ENCODE measurements around the gene DGCR2. TPM values are rescaled to one million over a fixed set of nuclear protein-coding genes. Genes with fewer than 3 reads are reported as not detected.

DGCR2 gene
- total and polyA plus RNA-seq, 2 of the 4 experiments (the other 2 are of a cell fraction), result 17.2 to 35.4 TPM

GRCh38 chr22:19063581-19064353 lies 58.4 kb downstream of the DGCR2 start:
- Histone ChIP-seq H3K4me1 (ENCODE audit: control insufficient read depth, insufficient read depth, low read length) (peaks cover 21% of the 10 kb centered on the region), H3K14ac (replicated peaks; ENCODE audit: low read depth, low read length) (no peak overlapping the region), H2BK5ac (ENCODE audit: low read depth, low read length, poor library complexity, severe bottlenecking) (no peak overlapping the region), H2AFZ (replicated peaks; ENCODE audit: low read length, poor library complexity) (no peak overlapping the region), H3K36me3 (ENCODE audit: control insufficient read depth, insufficient read depth, low read length) (peaks cover 27% of the 10 kb centered on the region), H3K9me1 (ENCODE audit: insufficient read depth, low read length) (peaks cover 15% of the 10 kb centered on the region), H2AK5ac (ENCODE audit: low read depth, low read length) (no peak overlapping the region), H3K9ac (ENCODE audit: low read depth, low read length) (no peak overlapping the region), H2BK20ac (ENCODE audit: low read depth, low read length) (no peak overlapping the region), H3K79me1 (ENCODE audit: low read depth in 1 of 2, low read length in 2 of 2) (peaks cover 0 to 22% of the 10 kb centered on the region in 2 experiments; a peak in 3 of 4 replicates), H3K9me3 (ENCODE audit: control insufficient read depth, insufficient read depth, low read length) (no peaks in the 10 kb centered on the region), H2AK9ac (replicated peaks; ENCODE audit: low read depth, low read length, poor library complexity) (no peak overlapping the region), H3K18ac (ENCODE audit: low read depth, low read length) (no peak overlapping the region), H2BK120ac (ENCODE audit: low read depth, low read length) (no peak overlapping the region), H3K23ac (ENCODE audit: low read depth, low read length) (no peak overlapping the region), H3K27me3 (ENCODE audit: control insufficient read depth, insufficient read depth, low read length) (no peaks in the 10 kb centered on the region), H3K4ac (ENCODE audit: low read depth, low read length) (no peak overlapping the region), H3K27ac (ENCODE audit: insufficient read depth, low read length) (no peak overlapping the region), H3K4me3 (ENCODE audit: insufficient read depth, low read depth, low read length) (no peak overlapping the region), H4K20me1 (ENCODE audit: insufficient read depth, low read length) (peaks cover 42% of the 10 kb centered on the region), H4K8ac (ENCODE audit: low read depth in 2 of 2, low read length in 2 of 2) (no peak overlapping the region), H4K5ac (ENCODE audit: low read depth, low read length) (no peak overlapping the region), H3K4me2 (ENCODE audit: low read depth, low read length) (no peak overlapping the region), H2BK15ac (ENCODE audit: low read depth, low read length) (no peak overlapping the region), H3K56ac (ENCODE audit: extremely low read depth, insufficient read depth, low read length) (no peak overlapping the region), H4K91ac (ENCODE audit: insufficient read depth, low read depth, low read length) (no peak overlapping the region)
- CTCF ChIA-PET, result no interaction called here
- no TSS peak for BruUV-seq (replicated peaks)
- POLR2A ChIA-PET (ENCODE audit: unreplicated experiment), result no interaction called here
- ATAC-seq (ENCODE audit: low read depth) (no peak), DNase-seq (no peak)
- in situ Hi-C loops (cut with MboI; ENCODE audit: low sequenced_read_pairs), result no loop called here
- dilution Hi-C loops (cut with HindIII; ENCODE audit: low sequenced_read_pairs, unreplicated experiment), result no loop called here
- WGBS, 2 experiments (ENCODE audit: extremely low coverage in 2 of 2, insufficient read length in 1 of 2), result 92% methylated on average over 5 of the region's 8 CpGs; no CpG with 5 or more reads in 1 of the 2 experiments
- intact Hi-C loops (cut with micrococcal nuclease), result loop anchor here (5.0 kb wide), 1 partner anchor 59 kb away; the partner anchor contains the start of gene DGCR2
- TF ChIP-seq MAZ (IDR thresholded peaks at IDR 0.05; ENCODE audit: borderline replicate concordance, low read depth, low read length), result no peak
- no peak for TF ChIP-seq MAFK (IDR thresholded peaks at IDR 0.05; ENCODE audit: low read depth, low read length)
- TF ChIP-seq, protein P1, sequence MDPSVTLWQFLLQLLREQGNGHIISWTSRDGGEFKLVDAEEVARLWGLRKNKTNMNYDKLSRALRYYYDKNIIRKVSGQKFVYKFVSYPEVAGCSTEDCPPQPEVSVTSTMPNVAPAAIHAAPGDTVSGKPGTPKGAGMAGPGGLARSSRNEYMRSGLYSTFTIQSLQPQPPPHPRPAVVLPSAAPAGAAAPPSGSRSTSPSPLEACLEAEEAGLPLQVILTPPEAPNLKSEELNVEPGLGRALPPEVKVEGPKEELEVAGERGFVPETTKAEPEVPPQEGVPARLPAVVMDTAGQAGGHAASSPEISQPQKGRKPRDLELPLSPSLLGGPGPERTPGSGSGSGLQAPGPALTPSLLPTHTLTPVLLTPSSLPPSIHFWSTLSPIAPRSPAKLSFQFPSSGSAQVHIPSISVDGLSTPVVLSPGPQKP (IDR thresholded peaks at IDR 0.05; ENCODE audit: borderline replicate concordance, low read depth, low read length), result no peak
- no peak for TF ChIP-seq NFE2L2 (IDR thresholded peaks at IDR 0.05; ENCODE audit: low read depth, low read length)
- TF ChIP-seq POLR2A (IDR thresholded peaks at IDR 0.05; ENCODE audit: low read depth, low read length), result no peak
- no peak for TF ChIP-seq RFX5 (IDR thresholded peaks at IDR 0.05; ENCODE audit: low read depth, low read length)
- TF ChIP-seq CEBPB (IDR thresholded peaks at IDR 0.05; ENCODE audit: low read depth, low read length), result no peak
- TF ChIP-seq RAD21 (IDR thresholded peaks at IDR 0.05; ENCODE audit: low read length), result no peak
- TF ChIP-seq CTCF (conservative IDR thresholded peaks at IDR 0.05; ENCODE audit: low read depth, low read length), result no peak
- no peak for TF ChIP-seq SMC3 (IDR thresholded peaks at IDR 0.05; ENCODE audit: low read depth, low read length)
- TF ChIP-seq CHD1 (IDR thresholded peaks at IDR 0.05; ENCODE audit: low read depth, low read length), result no peak
- TF ChIP-seq RCOR1 (IDR thresholded peaks at IDR 0.05; ENCODE audit: insufficient replicate concordance, low read length), result no peak
- TF ChIP-seq, protein P2, sequence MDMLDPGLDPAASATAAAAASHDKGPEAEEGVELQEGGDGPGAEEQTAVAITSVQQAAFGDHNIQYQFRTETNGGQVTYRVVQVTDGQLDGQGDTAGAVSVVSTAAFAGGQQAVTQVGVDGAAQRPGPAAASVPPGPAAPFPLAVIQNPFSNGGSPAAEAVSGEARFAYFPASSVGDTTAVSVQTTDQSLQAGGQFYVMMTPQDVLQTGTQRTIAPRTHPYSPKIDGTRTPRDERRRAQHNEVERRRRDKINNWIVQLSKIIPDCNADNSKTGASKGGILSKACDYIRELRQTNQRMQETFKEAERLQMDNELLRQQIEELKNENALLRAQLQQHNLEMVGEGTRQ (IDR thresholded peaks at IDR 0.05; ENCODE audit: low read depth, low read length), result no peak
- no peak for TF ChIP-seq FOS (IDR thresholded peaks at IDR 0.05; ENCODE audit: low read depth, low read length)
- TF ChIP-seq MXI1 (IDR thresholded peaks at IDR 0.05; ENCODE audit: borderline replicate concordance, low read depth, low read length), result no peak

Data from IMR-90 (cell line).